C4-2B (cell line): ENCODE results near the gene BMAL2.

Source experiments
- ZFX ChIP-seq: fragments of 450-650 bp; IDR thresholded peaks from 2 replicates; pipeline ENCODE4 v1.6.1; 2017
- TF ChIP-seq, protein P1 (sequence below): fragments of 450-650 bp; conservative IDR thresholded peaks from 2 replicates; pipeline ENCODE4 v1.5.1; 2017; ENCODE audit warnings: mild to moderate bottlenecking

DNA sequence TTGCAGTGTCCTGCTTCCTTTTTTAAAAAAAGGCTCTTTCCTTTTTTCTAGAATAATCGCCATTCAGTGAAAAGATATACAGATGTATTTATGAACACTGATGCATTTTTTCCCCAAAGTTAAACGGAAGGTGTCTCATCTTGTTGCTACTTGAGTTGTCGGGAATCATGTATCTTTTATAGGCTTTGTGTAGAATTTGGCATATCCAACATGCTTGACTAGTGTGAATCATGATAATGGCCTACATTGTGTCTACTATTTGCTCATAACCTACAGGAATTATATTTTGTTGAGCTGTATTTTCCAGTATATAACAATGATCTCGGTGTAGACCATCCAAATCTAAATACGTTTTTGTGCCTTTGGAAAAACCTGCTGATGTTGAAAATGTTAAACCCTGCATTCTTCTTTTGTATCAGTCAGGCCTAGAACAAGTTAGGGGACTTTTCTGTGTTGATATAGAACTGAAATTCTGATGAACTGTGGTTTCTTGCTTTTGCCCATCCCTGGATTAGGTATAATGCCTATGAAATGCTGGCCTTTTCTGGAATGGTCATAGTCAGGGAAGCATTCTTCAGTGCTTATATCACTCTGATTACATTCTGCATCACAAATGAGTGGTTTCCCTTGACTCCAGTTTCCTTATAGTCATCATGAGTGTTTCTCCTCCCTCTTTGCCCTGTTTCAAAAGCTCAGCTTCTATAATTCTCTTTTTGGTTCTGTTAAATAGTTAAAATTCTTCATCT, 10.8 kb downstream of the BMAL2 start:
- TF ChIP-seq, protein P1, sequence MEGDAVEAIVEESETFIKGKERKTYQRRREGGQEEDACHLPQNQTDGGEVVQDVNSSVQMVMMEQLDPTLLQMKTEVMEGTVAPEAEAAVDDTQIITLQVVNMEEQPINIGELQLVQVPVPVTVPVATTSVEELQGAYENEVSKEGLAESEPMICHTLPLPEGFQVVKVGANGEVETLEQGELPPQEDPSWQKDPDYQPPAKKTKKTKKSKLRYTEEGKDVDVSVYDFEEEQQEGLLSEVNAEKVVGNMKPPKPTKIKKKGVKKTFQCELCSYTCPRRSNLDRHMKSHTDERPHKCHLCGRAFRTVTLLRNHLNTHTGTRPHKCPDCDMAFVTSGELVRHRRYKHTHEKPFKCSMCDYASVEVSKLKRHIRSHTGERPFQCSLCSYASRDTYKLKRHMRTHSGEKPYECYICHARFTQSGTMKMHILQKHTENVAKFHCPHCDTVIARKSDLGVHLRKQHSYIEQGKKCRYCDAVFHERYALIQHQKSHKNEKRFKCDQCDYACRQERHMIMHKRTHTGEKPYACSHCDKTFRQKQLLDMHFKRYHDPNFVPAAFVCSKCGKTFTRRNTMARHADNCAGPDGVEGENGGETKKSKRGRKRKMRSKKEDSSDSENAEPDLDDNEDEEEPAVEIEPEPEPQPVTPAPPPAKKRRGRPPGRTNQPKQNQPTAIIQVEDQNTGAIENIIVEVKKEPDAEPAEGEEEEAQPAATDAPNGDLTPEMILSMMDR = no peak
- no peak for TF ChIP-seq ZFX
